ENCODE data around the gene ATAD3C.

- no peak for TF ChIP-seq POLR2AphosphoS5 (IDR thresholded peaks at IDR 0.05)
- no peak for TF ChIP-seq CTCF (IDR thresholded peaks at IDR 0.05)
- no peak for TF ChIP-seq EP300 (IDR thresholded peaks at IDR 0.05)
Observed at GRCh38 chr1:1510912-1511532, 61.5 kb downstream of the ATAD3C start.

All from upper lobe of left lung (tissue), 4 donors.